ENCODE data around the gene APRT. TPM values are rescaled to one million over a fixed set of nuclear protein-coding genes. Genes with fewer than 3 reads are reported as not detected.

The APRT gene
- total RNA-seq, 1 donor from 2014 or later, result 153 TPM

GRCh38 chr16:88770461-88771293, 41.1 kb downstream of the APRT start:
- FAIRE-seq, result no peak
- peak overlapping the region; percentile 16 for H3K4me3 ChIP-seq (ENCODE audit: low read depth, low read length)
- DNase-seq (ENCODE audit: low read depth), result peak; percentile 81
- no peaks in the 10 kb centered on the region for H3K27me3 ChIP-seq (ENCODE audit: control insufficient read depth, insufficient read depth, low read length)
- no peak for TF ChIP-seq CTCF (IDR thresholded peaks at IDR 0.05; ENCODE audit: insufficient read depth, low read length, severe bottlenecking)
- peaks cover 5% of the 10 kb centered on the region for H3K36me3 ChIP-seq (ENCODE audit: control insufficient read depth, insufficient read depth, low read length)

- Histone ChIP-seq H3K4me3 (ENCODE audit: low read depth, low read length) (peak overlapping the region; percentile 16), H3K27me3 (ENCODE audit: control insufficient read depth, insufficient read depth, low read length) (no peaks in the 10 kb centered on the region), H3K36me3 (ENCODE audit: control insufficient read depth, insufficient read depth, low read length) (peaks cover 4% of the 10 kb centered on the region)
- FAIRE-seq (no peak), DNase-seq (ENCODE audit: low read depth) (peak; percentile 56)
- no peak for TF ChIP-seq CTCF (IDR thresholded peaks at IDR 0.05; ENCODE audit: insufficient read depth, low read length, severe bottlenecking)
These were observed 41.9 kb downstream of the APRT start for GRCh38 chr16:88769617-88770460.

- Histone ChIP-seq H3K4me3 (ENCODE audit: low read depth, low read length) (no peak overlapping the region), H3K36me3 (ENCODE audit: control insufficient read depth, insufficient read depth, low read length) (peaks cover 9% of the 10 kb centered on the region), H3K27me3 (ENCODE audit: control insufficient read depth, insufficient read depth, low read length) (no peaks in the 10 kb centered on the region)
- FAIRE-seq, result no peak
- DNase-seq (ENCODE audit: low read depth), result no peak
- no peak for TF ChIP-seq CTCF (IDR thresholded peaks at IDR 0.05; ENCODE audit: insufficient read depth, low read length, severe bottlenecking)
These were observed 43.5 kb downstream of the APRT start for GRCh38 chr16:88768071-88768783.

- H3K4me3 ChIP-seq (ENCODE audit: low read depth, low read length), result no peak overlapping the region
- no peaks in the 10 kb centered on the region for H3K27me3 ChIP-seq (ENCODE audit: control insufficient read depth, insufficient read depth, low read length)
- peaks cover 12% of the 10 kb centered on the region for H3K36me3 ChIP-seq (ENCODE audit: control insufficient read depth, insufficient read depth, low read length)
- no peak for DNase-seq (ENCODE audit: low read depth)
- FAIRE-seq, result no peak
- no peak for TF ChIP-seq CTCF (IDR thresholded peaks at IDR 0.05; ENCODE audit: insufficient read depth, low read length, severe bottlenecking)
These were observed 44.1 kb downstream of the APRT start for GRCh38 chr16:88767546-88768070.

- no peak for DNase-seq (ENCODE audit: low read depth)
- no peak for TF ChIP-seq CTCF (IDR thresholded peaks at IDR 0.05; ENCODE audit: insufficient read depth, low read length, severe bottlenecking)
- H3K36me3 ChIP-seq (ENCODE audit: control insufficient read depth, insufficient read depth, low read length), result peaks cover 12% of the 10 kb centered on the region
- H3K4me3 ChIP-seq (ENCODE audit: low read depth, low read length), result no peak overlapping the region
- H3K27me3 ChIP-seq (ENCODE audit: control insufficient read depth, insufficient read depth, low read length), result no peaks in the 10 kb centered on the region
- FAIRE-seq, result no peak
These were observed 44.8 kb downstream of the APRT start for GRCh38 chr16:88766975-88767374.
